HepG2 (cell line): ENCODE data around the gene DEDD2. TPM values are rescaled to one million over a fixed set of nuclear protein-coding genes. Genes with fewer than 3 reads are reported as not detected.
A peak's percentile ranks its signal among the peaks of the same experiment; 100 is the strongest.

Experiments
- E2F1 ChIP-seq: sonication (generic); formaldehyde crosslinking; IDR thresholded peaks from 2 replicates; pipeline ENCODE4 v1.5.0; 2020; ENCODE audit warnings: missing genetic modification reagents
- FOSL2 ChIP-seq: sonication (generic); formaldehyde crosslinking; IDR thresholded peaks from 2 replicates; pipeline ENCODE4 v1.4.0; 2020; ENCODE audit warnings: missing genetic modification reagents
- MAFK ChIP-seq, 2 experiments: IDR thresholded peaks in 1 of 2; conservative IDR thresholded peaks in 1 of 2; 2 replicates each; pipeline ENCODE4 v1.6.1; 2011; ENCODE audit warnings: improper control_type of control experiment in 2 of 2, low read length in 2 of 2
- NCOA2 ChIP-seq: sonication (generic); formaldehyde crosslinking; IDR thresholded peaks from 2 replicates; pipeline ENCODE4 v1.8.0; 2022; ENCODE audit warnings: inconsistent platforms
- RNF2 ChIP-seq: fragments of 450-650 bp; conservative IDR thresholded peaks from 2 replicates; pipeline ENCODE4 v1.6.1; 2016; ENCODE audit warnings: low read depth
- TBX2 ChIP-seq: sonication (generic); formaldehyde crosslinking; IDR thresholded peaks from 2 replicates; pipeline ENCODE4 v1.5.0; 2020; ENCODE audit warnings: missing genetic modification reagents, mild to moderate bottlenecking, borderline replicate concordance
- ZBED4 ChIP-seq: sonication (generic); formaldehyde crosslinking; IDR thresholded peaks from 2 replicates; pipeline ENCODE4 v1.4.0; 2020; ENCODE audit warnings: missing genetic modification reagents, borderline replicate concordance
- ZBTB26 ChIP-seq: IDR thresholded peaks from 2 replicates; pipeline ENCODE4 v1.6.1; 2016; ENCODE audit warnings: missing compliant biosample characterization, missing genetic modification reagents, borderline replicate concordance
- ZBTB43 ChIP-seq: sonication (generic); formaldehyde crosslinking; conservative IDR thresholded peaks from 2 replicates; pipeline ENCODE4 v1.4.0; 2020; ENCODE audit warnings: missing genetic modification reagents
- ZFP91 ChIP-seq: sonication (generic); formaldehyde crosslinking; IDR thresholded peaks from 2 replicates; pipeline ENCODE4 v1.9.0; 2022; ENCODE audit warnings: missing genetic modification reagents, mild to moderate bottlenecking, borderline replicate concordance
- ZGPAT ChIP-seq: IDR thresholded peaks from 2 replicates; pipeline ENCODE4 v1.6.1; 2016; ENCODE audit warnings: mild to moderate bottlenecking
- ZMAT3 ChIP-seq: sonication (generic); formaldehyde crosslinking; conservative IDR thresholded peaks from 2 replicates; pipeline ENCODE4 v1.7.0; 2021; ENCODE audit warnings: missing genetic modification reagents
- ZNF101 ChIP-seq: sonication (generic); formaldehyde crosslinking; IDR thresholded peaks from 2 replicates; pipeline ENCODE4 v1.4.0; 2020; ENCODE audit warnings: mild to moderate bottlenecking, low read depth, missing genetic modification reagents, borderline replicate concordance
- ZNF251 ChIP-seq: sonication (generic); formaldehyde crosslinking; IDR thresholded peaks from 2 replicates; pipeline ENCODE4 v1.9.0; 2021; ENCODE audit warnings: mild to moderate bottlenecking, missing genetic modification reagents
- ZNF776 ChIP-seq: sonication (generic); formaldehyde crosslinking; IDR thresholded peaks from 2 replicates; pipeline ENCODE4 v1.4.0; 2020; ENCODE audit warnings: mild to moderate bottlenecking, missing genetic modification reagents
- ZNF839 ChIP-seq: sonication (generic); formaldehyde crosslinking; IDR thresholded peaks from 2 replicates; pipeline ENCODE4 v1.4.0; 2020; ENCODE audit warnings: missing genetic modification reagents, mild to moderate bottlenecking, borderline replicate concordance
- polyA plus RNA-seq, 8 experiments: library from polyadenylated mRNA; depleted of rRNA in 3 of 8; stranded (reverse) in 7 of 8; unstranded in 1 of 8; fragments of >200 nt; fragmentation: Illumina TruSeq in 4 of 8; extraction: Trizol in 4 of 8; gene quantifications; 2 replicates each; pipeline versions ENCODE4 v1.2.1 to v1.2.3, GENCODE V29; 2011 to 2016; ENCODE audit warnings: low read depth in 4 of 8, missing spikeins in 1 of 8, mixed read lengths in 1 of 8; ENCODE audit not compliant: insufficient read depth in 1 of 8
- total RNA-seq, 5 experiments: library from RNA; depleted of rRNA; stranded (reverse); fragments of >200 nt; fragmentation: Illumina TruSeq; extraction: Trizol; gene quantifications; 2 replicates each; pipeline ENCODE4 v1.2.3, GENCODE V29; 2016; ENCODE audit warnings: low read depth in 1 of 5

DEDD2 gene
- total and polyA plus RNA-seq, 2 of the 13 experiments (the other 11 are each of a cell fraction or from before 2014, with no cell fraction given): 19.2 to 24.7 TPM

GRCh38 chr19:42242512-42243409, 25.3 kb upstream of the DEDD2 start, which contains the start of gene GSK3A (continued):
- peak; percentile 82; the same call in 1 of the 2 replicates for TF ChIP-seq TBX2
- no peak for TF ChIP-seq ZNF251
- peak; percentile 95 for TF ChIP-seq E2F1 (CRISPR knock-in tag)
- peak; percentile 87 for TF ChIP-seq ZNF776 (CRISPR knock-in tag)
- peak; percentile 14 for TF ChIP-seq NCOA2 (CRISPR knock-in tag)
- TF ChIP-seq FOSL2 (CRISPR knock-in tag): peak; percentile 51
- no peak for TF ChIP-seq ZMAT3
- TF ChIP-seq ZFP91 (CRISPR knock-in tag): peak; percentile 83; the same call in 1 of the 2 replicates
- TF ChIP-seq ZBTB43 (CRISPR knock-in tag): 0 out of 2 replicates have a peak, but pooled peaks have one; percentile 48
- peak; percentile 45; the same call in 1 of the 2 replicates for TF ChIP-seq ZNF839 (CRISPR knock-in tag)
- no peak for TF ChIP-seq RNF2
- peak; percentile 59; the same call in 1 of the 2 replicates for TF ChIP-seq ZBED4 (CRISPR knock-in tag)
- no peak for TF ChIP-seq ZBTB26 (CRISPR knock-in tag)
- peak in 1 of 2 experiments; percentile 6; a peak in 1 of 4 replicates for TF ChIP-seq MAFK (conservative IDR thresholded peaks at IDR 0.05 in 1 of 2, IDR thresholded peaks at IDR 0.05 in 1 of 2; ENCODE audit: low read length in 2 of 2)
- no peak for TF ChIP-seq ZNF101 (CRISPR knock-in tag)
- peak; percentile 76 for TF ChIP-seq ZGPAT (CRISPR knock-in tag)
